Measurements from ENCODE around the gene HOXB4.

The HOXB4 gene

GRCh38 chr17:48615047-48615962, 37.2 kb upstream of the HOXB4 start, which contains the start of gene HOXB8:
TSS of gene HOXB8 (minus strand) at chr17:48615292. CDS start at chr17:48614704, 588 bp downstream.
- DNase-seq (ENCODE audit: low read depth), result no peak

GRCh38 chr17:48613862-48614694, 35.9 kb upstream of the HOXB4 start:
- no peak for DNase-seq (ENCODE audit: low read depth)

- no peak for DNase-seq (ENCODE audit: low read depth)
These were observed 34.9 kb upstream of the HOXB4 start for GRCh38 chr17:48612854-48613691.

- no peak for DNase-seq (ENCODE audit: low read depth)
These were observed 34.3 kb upstream of the HOXB4 start for GRCh38 chr17:48612456-48612853.

- no peak for DNase-seq (ENCODE audit: low read depth)
These were observed 33.7 kb upstream of the HOXB4 start for GRCh38 chr17:48611681-48612455.

GRCh38 chr17:48611213-48611612, 33.1 kb upstream of the HOXB4 start:
- DNase-seq (ENCODE audit: low read depth), result no peak

GRCh38 chr17:48610282-48611211, 32.4 kb upstream of the HOXB4 start, which contains the start of gene HOXB7:
TSS of gene HOXB7 (minus strand) at chr17:48611017. CDS start at chr17:48610918, 99 bp downstream.
- peak; percentile 57 for DNase-seq (ENCODE audit: low read depth)

GRCh38 chr17:48609759-48610281, 31.7 kb upstream of the HOXB4 start:
- DNase-seq (ENCODE audit: low read depth), result no peak

DNA sequence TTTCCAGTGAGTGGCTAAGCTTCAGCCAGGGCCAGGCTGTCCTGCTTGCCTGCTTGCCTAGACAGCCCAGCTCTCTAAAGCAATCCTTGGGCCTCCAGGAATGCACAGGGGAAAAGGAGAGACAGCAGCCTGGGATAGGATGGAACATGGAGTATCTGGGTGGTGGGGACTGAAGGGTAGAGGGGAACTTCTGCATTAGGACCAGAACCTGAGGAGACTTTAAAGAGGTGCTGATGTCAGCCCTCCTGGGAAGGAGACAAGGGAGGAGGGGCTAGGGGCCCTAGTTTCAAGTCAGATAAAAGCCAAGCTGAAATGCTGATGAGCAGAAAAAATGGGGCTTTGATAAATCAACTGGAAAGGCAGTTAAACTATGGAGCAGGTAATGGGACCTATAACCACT, 30.9 kb upstream of the HOXB4 start:
- DNase-seq (ENCODE audit: low read depth), result no peak

GRCh38 chr17:48608494-48608834, 30.3 kb upstream of the HOXB4 start:
- DNase-seq (ENCODE audit: low read depth), result no peak

GRCh38 chr17:48606892-48607614, 28.9 kb upstream of the HOXB4 start:
- no peak for DNase-seq (ENCODE audit: low read depth)

DNA sequence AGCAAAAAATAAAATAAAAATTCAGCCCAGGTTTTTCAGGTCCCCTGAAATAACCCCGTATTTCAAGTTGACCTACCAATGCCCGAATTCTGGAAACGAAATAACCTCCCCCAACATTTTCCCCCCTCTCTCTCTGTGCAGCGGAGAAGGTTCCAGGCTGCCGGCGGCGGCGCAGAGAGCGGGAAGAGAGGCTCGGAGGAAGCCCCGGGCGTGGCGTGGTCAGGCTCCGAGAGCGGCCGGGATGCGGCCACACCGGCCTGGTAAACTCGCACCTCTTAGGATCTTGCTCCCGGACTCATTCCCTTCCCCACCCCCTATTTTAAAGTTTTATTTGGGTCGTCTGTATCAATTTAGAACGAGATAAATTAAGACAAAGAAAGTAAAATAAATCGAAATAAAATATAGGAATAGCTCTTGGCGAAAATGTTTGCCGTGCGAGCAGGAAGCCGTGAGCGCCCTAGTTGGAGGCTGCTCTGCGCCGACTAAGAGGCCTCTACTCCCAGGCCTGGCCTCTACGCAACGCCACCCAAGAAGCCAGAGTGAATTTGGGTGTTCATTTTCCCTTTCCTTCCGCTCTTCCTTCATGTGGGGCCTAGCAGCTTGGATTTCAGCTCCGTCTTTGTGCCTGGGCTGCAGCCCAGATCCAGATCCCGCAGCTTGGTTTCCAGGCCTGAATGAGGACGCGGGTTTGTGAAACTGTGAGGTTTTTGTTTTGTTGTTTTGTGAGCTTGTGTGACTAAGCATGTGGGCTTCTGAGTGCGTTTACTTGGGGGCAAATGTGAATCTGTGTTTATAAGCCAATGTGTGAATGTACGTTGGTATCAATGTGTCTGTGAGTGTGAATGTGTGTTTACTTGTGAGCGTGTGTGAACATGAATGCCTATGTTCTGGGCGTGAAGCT, 28.1 kb upstream of the HOXB4 start:
- DNase-seq (ENCODE audit: low read depth), result no peak

GRCh38 chr17:48605409-48605919, 27.3 kb upstream of the HOXB4 start:
- DNase-seq (ENCODE audit: low read depth), result no peak

- DNase-seq (ENCODE audit: low read depth), result no peak
These were observed 26.7 kb upstream of the HOXB4 start, which contains the start of gene HOXB6 for GRCh38 chr17:48604770-48605329. TSS of gene HOXB6 (minus strand) at chr17:48604986. CDS start at chr17:48598150, 6,836 bp downstream.

DNA sequence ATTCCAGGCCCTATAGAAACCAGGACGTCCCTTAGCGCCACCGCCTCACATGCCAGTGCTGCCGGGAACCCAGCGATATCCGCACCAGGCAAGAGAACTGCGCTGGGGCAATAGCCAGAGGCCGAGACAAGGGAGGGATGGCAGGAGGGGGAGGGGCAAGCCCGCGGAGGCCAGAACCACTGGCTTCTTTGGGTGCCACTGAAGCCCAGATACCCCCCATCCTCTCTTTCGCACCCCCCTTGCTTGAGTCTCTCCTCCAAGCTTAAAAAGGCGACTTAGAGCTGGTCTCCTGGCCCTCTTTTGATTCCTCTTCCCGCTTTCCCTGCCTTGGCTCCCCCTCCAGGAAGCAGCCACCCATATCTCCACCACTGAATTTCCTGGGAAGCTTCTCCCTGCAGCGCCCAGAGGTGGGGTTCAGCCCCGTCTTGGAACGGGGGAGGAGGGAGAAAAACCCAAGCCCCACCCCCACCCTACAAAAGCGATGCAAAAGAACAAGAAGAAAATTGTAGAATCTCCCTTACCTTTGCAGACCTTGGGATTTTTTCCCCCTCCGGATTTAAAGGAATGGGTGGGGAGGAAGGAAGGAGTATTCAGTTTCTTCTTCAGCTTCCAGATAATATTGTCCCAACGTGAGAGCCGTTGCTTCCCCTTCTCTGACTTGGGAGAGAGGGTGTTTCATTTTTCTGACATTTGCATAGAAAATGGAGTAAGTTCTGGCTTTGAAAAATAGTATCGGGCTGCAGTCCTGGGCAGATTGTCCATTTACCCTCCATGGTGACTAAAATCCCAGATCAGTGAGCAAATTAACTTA, 26.0 kb upstream of the HOXB4 start:
- no peak for DNase-seq (ENCODE audit: low read depth)

Data from stimulated activated CD8-positive, alpha-beta memory T cell treated with anti-CD3 and anti-CD28 coated beads, Interleukin-12 subunit alpha, Interleukin-12 subunit beta, amount 100 ng/mL, for 1 hour (primary cell).